NCI-H2227 (cell line): ENCODE results near the gene SLC35B1.

Experiments used
- DNase-seq: peaks from one replicate; lab custom pipeline; 2025; ENCODE audit not compliant: unreplicated experiment; lab: John Stamatoyannopoulos, UW

The SLC35B1 gene

GRCh38 chr17:49700960-49701359 is 6.8 kb downstream of the SLC35B1 start:
- DNase-seq = no peak

GRCh38 chr17:49699966-49700575 is 7.7 kb downstream of the SLC35B1 start:
- DNase-seq = no peak

DNA sequence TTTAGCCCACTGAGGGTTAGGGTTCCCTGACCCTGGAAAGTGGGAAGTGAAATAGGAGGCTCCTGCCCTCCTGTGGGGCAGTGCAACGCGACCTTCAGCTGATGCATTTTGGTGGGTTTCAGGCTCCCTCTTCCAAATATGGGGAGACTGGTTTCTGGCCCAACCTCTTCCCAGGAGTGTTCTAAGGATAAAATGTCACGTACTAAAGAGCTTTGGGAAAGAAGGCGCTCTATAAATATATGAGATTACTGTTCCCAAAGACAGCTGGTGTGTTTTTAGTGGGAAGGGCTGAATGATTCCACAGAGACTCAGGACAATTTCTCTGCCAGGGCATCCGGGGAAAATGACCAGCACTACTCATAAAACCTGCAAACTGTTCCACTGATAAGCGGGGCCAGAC is 9.8 kb downstream of the SLC35B1 start:
- no peak for DNase-seq

DNA sequence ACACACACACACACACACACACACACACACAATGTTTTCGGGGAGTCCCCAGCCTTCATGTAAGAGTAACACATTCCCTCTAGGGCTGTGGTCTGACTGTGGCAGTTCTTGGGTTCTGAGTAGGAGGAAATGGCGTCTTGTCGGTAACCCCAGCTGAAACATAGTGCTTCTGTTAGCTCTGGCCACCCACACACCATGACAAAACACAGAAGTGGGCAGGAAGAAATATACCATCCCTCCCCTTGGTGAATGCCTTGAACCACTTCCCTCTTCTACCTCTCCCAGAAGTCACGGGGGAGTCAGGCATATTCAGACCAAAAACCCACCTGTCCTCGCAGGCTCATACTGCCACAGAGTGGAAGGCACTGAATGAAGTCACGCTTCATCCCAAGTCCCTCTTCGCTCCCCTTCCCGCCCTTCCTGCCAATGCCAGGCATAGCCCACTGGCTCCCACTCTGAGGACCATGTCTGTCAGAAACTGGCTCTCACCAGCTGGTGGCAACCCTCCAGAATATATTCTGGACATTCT is 11.5 kb downstream of the SLC35B1 start:
- DNase-seq = no peak

- DNase-seq = no peak
Measured at GRCh38 chr17:49695698-49696232, 12.0 kb downstream of the SLC35B1 start.

GRCh38 chr17:49694847-49695697 is 12.7 kb downstream of the SLC35B1 start:
- peak; percentile 59 for DNase-seq

- DNase-seq = no peak
Measured at GRCh38 chr17:49692751-49693150, 15.0 kb downstream of the SLC35B1 start.

GRCh38 chr17:49691677-49692191 is 16.0 kb downstream of the SLC35B1 start:
- no peak for DNase-seq

- no peak for DNase-seq
Measured at GRCh38 chr17:49691086-49691676, 16.6 kb downstream of the SLC35B1 start.

GRCh38 chr17:49690256-49690655 is 17.5 kb downstream of the SLC35B1 start:
- DNase-seq = no peak

DNA sequence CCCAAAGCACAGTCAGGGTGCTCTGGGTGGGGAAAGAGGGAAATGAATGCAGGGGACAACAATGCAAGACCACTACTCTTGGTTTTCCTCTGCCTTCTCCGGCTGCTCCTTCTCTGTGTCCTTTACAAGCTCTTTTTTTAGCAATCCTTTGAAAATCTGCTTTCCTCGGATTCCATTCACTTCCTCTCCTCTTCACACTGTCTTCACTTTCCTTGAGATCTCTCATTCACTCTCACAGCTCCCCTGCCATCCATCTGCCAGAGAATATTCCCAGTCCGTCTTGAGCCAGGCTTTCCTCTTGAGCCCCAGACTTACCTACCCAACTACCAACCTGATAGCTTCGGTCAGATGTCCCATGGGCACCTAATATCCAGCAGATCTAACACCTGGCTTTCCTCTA is 18.9 kb downstream of the SLC35B1 start:
- DNase-seq = no peak

DNA sequence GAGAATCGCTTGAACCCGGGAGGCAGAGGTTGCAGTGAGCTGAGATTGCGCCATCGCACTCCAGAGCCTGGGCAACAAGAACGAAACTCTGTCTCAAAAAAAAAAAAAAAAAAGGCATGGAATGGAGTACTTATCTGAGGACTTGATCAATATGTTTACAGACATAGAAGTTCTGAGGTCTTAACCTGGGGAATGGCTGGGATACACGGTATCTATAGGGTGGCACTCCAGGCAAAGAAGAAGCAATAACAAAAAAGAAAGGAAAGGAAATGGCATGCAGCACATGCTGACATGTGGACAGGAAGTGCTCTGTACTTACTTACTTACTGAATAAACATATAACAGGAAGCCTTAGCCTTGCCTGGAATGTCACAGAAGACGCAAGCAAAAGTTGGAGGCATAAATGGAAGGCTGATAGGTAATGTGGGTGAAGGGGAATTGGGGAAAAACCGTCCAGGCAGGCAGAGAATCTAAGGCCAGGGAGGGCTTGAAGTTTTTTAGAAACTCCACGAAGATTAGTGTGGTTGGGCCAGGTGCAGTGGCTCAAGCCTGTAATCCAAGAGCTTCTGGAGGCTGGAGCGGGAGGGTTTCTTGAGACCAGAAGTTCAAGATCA is 19.8 kb downstream of the SLC35B1 start:
- DNase-seq = no peak

GRCh38 chr17:49681106-49681979 is 26.4 kb downstream of the SLC35B1 start:
- DNase-seq = no peak

DNA sequence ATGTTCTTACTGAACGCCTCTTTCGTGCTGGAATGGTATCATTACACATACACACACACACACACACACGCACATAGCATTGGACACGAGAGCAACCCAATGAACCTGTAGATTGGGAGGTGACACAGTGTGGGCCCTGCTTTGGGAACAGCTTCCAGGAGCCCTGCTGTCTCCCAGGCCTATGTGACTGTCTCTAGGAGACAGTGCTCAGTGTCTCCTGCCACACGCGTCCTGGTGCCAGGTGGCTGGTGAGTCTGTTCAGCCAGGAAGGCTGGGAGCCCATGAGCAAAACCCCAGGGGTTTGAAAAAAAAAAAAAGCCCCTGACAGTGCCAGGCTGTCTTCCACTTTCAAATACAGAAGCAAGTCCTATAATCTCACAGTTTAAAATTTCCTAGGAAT is 27.4 kb downstream of the SLC35B1 start:
- DNase-seq = no peak

DNA sequence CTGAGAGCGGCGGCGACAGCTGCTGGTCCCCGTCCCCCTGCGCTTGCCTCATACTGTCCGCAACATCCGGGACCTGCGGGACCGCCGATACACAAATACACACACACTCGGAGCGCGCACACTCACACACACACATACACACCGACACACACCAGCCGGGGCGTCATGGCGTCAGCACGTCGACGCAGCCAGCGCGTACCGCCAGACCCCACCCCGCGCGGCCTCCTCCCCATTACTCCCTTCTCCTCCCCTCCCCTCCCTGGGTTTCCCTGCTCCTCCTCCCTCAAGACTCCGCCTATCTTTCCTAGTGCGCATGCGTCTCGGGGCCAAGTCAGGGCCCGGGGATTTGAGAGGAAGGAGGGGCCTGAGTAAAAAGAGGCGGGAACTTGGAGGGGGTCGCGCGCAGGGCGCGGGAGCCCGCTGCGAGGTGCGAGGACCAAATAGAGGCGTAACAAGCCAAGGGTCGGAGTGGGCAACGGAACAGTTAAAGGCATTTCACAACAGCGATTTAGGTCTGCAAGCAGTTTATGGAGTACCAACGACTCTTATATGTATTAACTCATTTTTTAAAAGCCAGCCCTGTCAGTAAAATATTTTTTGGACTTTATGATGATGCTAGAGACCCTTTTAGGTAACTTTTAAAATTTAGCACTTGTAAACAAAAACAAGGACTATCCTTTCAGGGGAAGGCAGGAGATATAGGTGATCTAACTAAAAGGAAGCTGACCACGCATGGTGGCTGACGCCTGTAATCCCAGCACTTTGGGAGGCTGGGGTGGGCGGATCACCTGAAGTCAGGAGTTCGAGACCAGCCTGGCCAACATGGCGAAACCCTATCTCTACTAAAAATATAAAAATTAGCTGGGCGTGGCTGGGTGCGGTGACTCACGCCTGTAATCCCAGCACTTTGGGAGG is 29.6 kb downstream of the SLC35B1 start, which contains the start of gene SPOP:
SPOP (minus strand) TSS at position 165 of the 915 bp plus-strand sequence. CDS start 55,287 bp downstream, outside the sequence.
- DNase-seq = peak; percentile 99

- DNase-seq = peak; percentile 96
Measured at GRCh38 chr17:49677134-49677932, 30.4 kb downstream of the SLC35B1 start.

GRCh38 chr17:49676276-49676868 is 31.4 kb downstream of the SLC35B1 start:
- DNase-seq = peak; percentile 30

DNA sequence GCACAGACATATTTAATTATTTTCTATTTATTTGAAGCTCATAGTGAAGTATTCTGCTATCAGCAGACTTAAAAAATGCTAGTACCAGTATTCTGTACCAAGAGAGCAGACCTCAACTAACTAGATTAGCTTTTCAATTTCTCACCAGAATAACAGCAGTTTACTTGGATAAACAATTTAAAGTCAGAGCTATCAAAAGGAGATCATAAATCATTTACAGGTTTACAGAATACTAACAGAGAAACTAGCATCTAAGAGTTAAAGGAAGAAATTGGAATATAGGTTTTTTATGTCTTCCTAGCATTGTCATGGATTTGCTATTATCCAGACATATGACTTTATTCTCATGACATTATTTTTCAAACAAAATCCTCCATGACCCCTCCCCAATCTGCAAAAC is 33.3 kb downstream of the SLC35B1 start:
- no peak for DNase-seq
